A549 (cell line): Measurements from ENCODE around the gene FRMD3. TPM values are rescaled to one million over a fixed set of nuclear protein-coding genes. Genes with fewer than 3 reads are reported as not detected.

Experiments used
- ATAC-seq, 2 experiments: fragments of 200-7000 bp in 1 of 2; fragments of >200 bp in 1 of 2; cut with Nextera tagmentation in 1 of 2; cut with Tn5 transposase in 1 of 2; 3 replicates each; pipeline versions ENCODE4 v1.8.0 to v1.9.1; 2018 to 2020; ENCODE audit warnings: mild to moderate bottlenecking in 1 of 2, moderate library complexity in 1 of 2
- CTCF ChIA-PET: fragments of 300-600 bp; sonication (Branson Sonifier 250); formaldehyde crosslinking; extraction: SDS; loops from one replicate; lab custom pipeline; 2021; ENCODE audit warnings: antibody characterized with exemption, inconsistent platforms; lab: Yijun Ruan, JAX
- POLR2A ChIA-PET: fragments of 350-600 bp; formaldehyde crosslinking; extraction: SDS; loops from one replicate; lab custom pipeline; 2021; ENCODE audit warnings: antibody characterized with exemption, inconsistent platforms; lab: Yijun Ruan, JAX
- DNase-seq, 2 experiments: peaks; one replicate each; pipeline versions ENCODE4 v3.0.0 to v3.0.0-alpha.2; 2011 to 2016; ENCODE audit warnings: low read depth in 1 of 2, low spot score in 1 of 2
- FAIRE-seq: peaks from 2 replicates; lab custom pipeline; 2011; peaks lifted over from hg19 to GRCh38; lab: Jason Lieb, UNC
- H3K27ac ChIP-seq, 2 experiments: fragments of >200 bp; sonication (Bioruptor Twin); formaldehyde crosslinking; 3 replicates each; pipeline ENCODE4 v1.5.1; 2016 to 2017
- H3K4me1 ChIP-seq: fragments of >200 bp; sonication (Bioruptor Twin); formaldehyde crosslinking; 3 replicates; pipeline ENCODE4 v1.6.1; 2016
- H3K4me2 ChIP-seq: fragments of >200 bp; sonication (Bioruptor Twin); formaldehyde crosslinking; 3 replicates; pipeline ENCODE4 v1.6.1; 2016
- H3K4me3 ChIP-seq: fragments of >200 bp; sonication (Bioruptor Twin); formaldehyde crosslinking; 3 replicates; pipeline ENCODE4 v1.5.1; 2016
- H3K9me3 ChIP-seq: fragments of >200 bp; sonication (Bioruptor Twin); formaldehyde crosslinking; 3 replicates; pipeline ENCODE4 v1.6.1; 2016
- CBX8 ChIP-seq: fragments of 200-600 bp; sonication (generic); IDR thresholded peaks from 2 replicates; pipeline ENCODE4 v1.6.1; 2016
- CEBPB ChIP-seq, 2 experiments: fragments of >200 bp in 1 of 2; sonication (Bioruptor Twin) in 1 of 2; formaldehyde crosslinking in 1 of 2; IDR thresholded peaks; 2 replicates each; pipeline ENCODE4 v1.6.1; 2012 to 2016
- EP300 ChIP-seq, 2 experiments: fragments of >200 bp; sonication (Bioruptor Twin); formaldehyde crosslinking; IDR thresholded peaks; 2 replicates in 1 of 2; 3 replicates in 1 of 2; pipeline ENCODE4 v1.6.1; 2016 to 2017
- GATA3 ChIP-seq: IDR thresholded peaks from 2 replicates; pipeline ENCODE4 v1.6.1; 2012; ENCODE audit warnings: borderline replicate concordance
- HOXB5 ChIP-seq: fragments of 250-450 bp; sonication (Bioruptor Pico); IDR thresholded peaks from 2 replicates; pipeline ENCODE4 v1.5.0; 2020; ENCODE audit warnings: mild to moderate bottlenecking, moderate library complexity
- JUN ChIP-seq, 2 experiments: fragments of >200 bp; sonication (Bioruptor Twin); formaldehyde crosslinking; IDR thresholded peaks; 2 replicates in 1 of 2; 3 replicates in 1 of 2; pipeline ENCODE4 v1.6.1; 2016 to 2017
- JUNB ChIP-seq: fragments of >200 bp; sonication (Bioruptor Twin); formaldehyde crosslinking; IDR thresholded peaks from 2 replicates; pipeline ENCODE4 v1.6.1; 2016
- KDM1A ChIP-seq: fragments of 200-600 bp; sonication (generic); IDR thresholded peaks from 2 replicates; pipeline ENCODE4 v1.6.1; 2016; ENCODE audit warnings: low read depth, mild to moderate bottlenecking
- RAD21 ChIP-seq, 2 experiments: fragments of >200 bp in 1 of 2; sonication (Bioruptor Twin) in 1 of 2; formaldehyde crosslinking in 1 of 2; IDR thresholded peaks in 1 of 2; conservative IDR thresholded peaks in 1 of 2; 2 replicates in 1 of 2; 3 replicates in 1 of 2; pipeline ENCODE4 v1.6.1; 2012 to 2018; ENCODE audit warnings: inconsistent platforms in 1 of 2
- RCOR1 ChIP-seq: fragments of 150-350 bp; IDR thresholded peaks from 2 replicates; pipeline ENCODE4 v1.6.1; 2014; ENCODE audit warnings: antibody characterized with exemption, low read length, low read depth
- SMC3 ChIP-seq: fragments of >200 bp; sonication (Bioruptor Twin); formaldehyde crosslinking; IDR thresholded peaks from 3 replicates; pipeline ENCODE4 v1.6.1; 2018; ENCODE audit warnings: inconsistent platforms
- SREBF2 ChIP-seq: fragments of 450-650 bp; IDR thresholded peaks from 2 replicates; pipeline ENCODE4 v1.6.1; 2014; ENCODE audit warnings: mild to moderate bottlenecking, moderate library complexity
- WGBS: methylation state at CpG from one replicate; pipeline ENCODE4 v1.1.6; 2017; ENCODE audit errors: missing lambda C conversion rate; 5-methylcytosine and 5-hydroxymethylcytosine counted together
- polyA plus RNA-seq, 4 experiments: library from polyadenylated mRNA; depleted of rRNA in 3 of 4; stranded (reverse); fragments of >200 nt; fragmentation: RNase III in 1 of 4; extraction: RNeasy Plus Mini Kit Qiagen cat#74134 plus additional on column Dnase treatment in 1 of 4; gene quantifications; 2 replicates in 3 of 4; 3 replicates in 1 of 4; pipeline ENCODE4 v1.2.3, GENCODE V29; 2011 to 2017
- TF ChIP-seq, protein P1 (sequence below): fragments of >200 bp; sonication (Bioruptor Twin); formaldehyde crosslinking; IDR thresholded peaks from 3 replicates; pipeline ENCODE4 v1.6.1; 2016
- TF ChIP-seq, protein P2 (sequence below): fragments of 200-600 bp; sonication (generic); IDR thresholded peaks from 2 replicates; pipeline ENCODE4 v1.6.1; 2016; ENCODE audit warnings: antibody characterized with exemption, mild to moderate bottlenecking, moderate library complexity

FRMD3 gene
- polyA plus RNA-seq, 2 of the 4 experiments (the other 2 are of a cell fraction), result 1.7 to 3.3 TPM

DNA sequence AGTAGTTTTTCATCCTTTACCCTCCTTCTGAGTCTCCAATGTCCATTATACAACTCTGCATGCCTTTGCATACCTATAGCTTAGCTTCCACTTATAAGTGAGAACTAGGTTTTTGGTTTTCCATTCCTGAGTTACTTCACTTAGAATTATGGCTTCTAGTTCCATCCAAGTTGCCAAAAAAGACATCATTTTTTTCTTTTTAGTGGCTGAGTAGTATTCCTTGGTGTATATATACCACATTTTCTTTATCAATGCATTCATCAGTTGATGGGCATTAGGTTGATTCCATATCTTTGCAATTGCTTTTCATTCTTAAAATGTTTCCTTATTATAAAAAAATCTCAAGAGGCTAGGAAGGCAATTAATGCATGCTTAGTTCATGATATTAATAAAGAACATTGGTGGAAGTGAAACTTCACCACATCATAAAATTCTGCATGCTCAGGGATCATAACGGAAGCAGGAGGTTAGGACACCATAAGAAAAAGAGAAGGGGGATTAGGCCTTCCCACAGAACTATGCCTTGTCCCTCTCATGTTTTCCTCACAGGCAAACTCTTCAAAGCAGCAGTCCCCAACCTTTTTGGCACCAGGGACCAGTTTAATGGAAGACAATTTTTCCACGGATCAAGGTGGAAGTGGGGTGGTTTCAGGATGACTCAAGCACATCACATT, 105.2 kb downstream of the FRMD3 start:
- ChIA-PET POLR2A (no interaction called here), CTCF (no interaction called here)
- peak overlapping the region; percentile 75 for H3K4me2 ChIP-seq
- 81% methylated on average over 2 of the region's 2 CpGs for WGBS
- H3K4me1 ChIP-seq, result peaks cover 54% of the 10 kb centered on the region
- FAIRE-seq (no peak), ATAC-seq (no peak), DNase-seq (no peak)
- peak; percentile 47; the same call in 1 of the 2 replicates for TF ChIP-seq KDM1A
- TF ChIP-seq GATA3, result no peak
- H3K4me3 ChIP-seq, result no peak overlapping the region; the same call in 2 of the 3 replicates
- H3K27ac ChIP-seq, result peak overlapping the region; percentile 80 to 85
- H3K9me3 ChIP-seq, result peaks cover 7% of the 10 kb centered on the region; the same call in 2 of the 3 replicates

DNA sequence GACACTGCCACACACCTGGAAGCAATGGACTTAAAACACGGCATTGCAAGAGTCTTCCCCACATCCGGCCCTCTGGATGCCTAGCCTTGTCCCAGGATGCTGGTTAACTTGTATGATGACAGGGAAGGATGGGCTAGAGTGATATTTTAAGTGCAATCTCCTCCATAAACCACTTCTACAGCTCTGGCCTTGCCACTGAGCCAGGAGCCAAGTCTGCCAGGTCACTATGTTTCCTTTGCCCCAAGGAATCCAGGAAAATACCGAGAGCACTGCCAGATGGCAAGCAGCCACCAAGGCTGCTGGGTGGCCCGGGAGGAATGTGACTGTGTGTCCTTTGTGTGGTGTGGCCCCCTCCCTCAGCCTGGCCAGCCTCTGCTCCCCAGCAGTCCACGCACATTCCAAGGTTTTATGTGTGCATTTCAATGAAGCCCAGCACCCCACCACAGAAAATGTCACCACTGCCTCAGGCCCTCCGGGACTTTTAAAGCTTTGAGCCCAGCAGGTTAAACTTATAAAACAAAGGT, 106.0 kb downstream of the FRMD3 start:
- DNase-seq, result peak; percentile 40 to 62
- Histone ChIP-seq H3K27ac (peak overlapping the region; percentile 80 to 85), H3K4me3 (no peak overlapping the region), H3K4me2 (peak overlapping the region; percentile 75), H3K9me3 (peaks cover 7% of the 10 kb centered on the region; the same call in 2 of the 3 replicates), H3K4me1 (peaks cover 54% of the 10 kb centered on the region)
- FAIRE-seq, result peak; percentile 56
- CTCF ChIA-PET, result no interaction called here
- POLR2A ChIA-PET, result no interaction called here
- WGBS, result 6% methylated on average over 5 of the region's 6 CpGs
- peak; percentile 72 to 83 for ATAC-seq
- TF ChIP-seq RAD21 (conservative IDR thresholded peaks at IDR 0.05 in 1 of 2, IDR thresholded peaks at IDR 0.05 in 1 of 2) (peak in 1 of 2 experiments; percentile 44; a peak in 1 of 5 replicates), JUNB (peak; percentile 61; the same call in 1 of the 2 replicates), JUN (IDR thresholded peaks at IDR 0.05) (peak; percentile 59 to 63; a peak in 2 of 5 replicates), EP300 (IDR thresholded peaks at IDR 0.05) (peak; percentile 71 to 85; a peak in 3 of 5 replicates), CBX8 (no peak), SMC3 (peak; percentile 33; the same call in 1 of the 3 replicates), HOXB5 (CRISPR knock-in tag) (no peak), GATA3 (peak; percentile 89), CEBPB (IDR thresholded peaks at IDR 0.05) (peak in 1 of 2 experiments; percentile 25; a peak in 1 of 4 replicates)
- TF ChIP-seq, protein P1, sequence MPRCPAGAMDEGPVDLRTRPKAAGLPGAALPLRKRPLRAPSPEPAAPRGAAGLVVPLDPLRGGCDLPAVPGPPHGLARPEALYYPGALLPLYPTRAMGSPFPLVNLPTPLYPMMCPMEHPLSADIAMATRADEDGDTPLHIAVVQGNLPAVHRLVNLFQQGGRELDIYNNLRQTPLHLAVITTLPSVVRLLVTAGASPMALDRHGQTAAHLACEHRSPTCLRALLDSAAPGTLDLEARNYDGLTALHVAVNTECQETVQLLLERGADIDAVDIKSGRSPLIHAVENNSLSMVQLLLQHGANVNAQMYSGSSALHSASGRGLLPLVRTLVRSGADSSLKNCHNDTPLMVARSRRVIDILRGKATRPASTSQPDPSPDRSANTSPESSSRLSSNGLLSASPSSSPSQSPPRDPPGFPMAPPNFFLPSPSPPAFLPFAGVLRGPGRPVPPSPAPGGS, result peak; percentile 56; the same call in 1 of the 3 replicates
- TF ChIP-seq, protein P2, sequence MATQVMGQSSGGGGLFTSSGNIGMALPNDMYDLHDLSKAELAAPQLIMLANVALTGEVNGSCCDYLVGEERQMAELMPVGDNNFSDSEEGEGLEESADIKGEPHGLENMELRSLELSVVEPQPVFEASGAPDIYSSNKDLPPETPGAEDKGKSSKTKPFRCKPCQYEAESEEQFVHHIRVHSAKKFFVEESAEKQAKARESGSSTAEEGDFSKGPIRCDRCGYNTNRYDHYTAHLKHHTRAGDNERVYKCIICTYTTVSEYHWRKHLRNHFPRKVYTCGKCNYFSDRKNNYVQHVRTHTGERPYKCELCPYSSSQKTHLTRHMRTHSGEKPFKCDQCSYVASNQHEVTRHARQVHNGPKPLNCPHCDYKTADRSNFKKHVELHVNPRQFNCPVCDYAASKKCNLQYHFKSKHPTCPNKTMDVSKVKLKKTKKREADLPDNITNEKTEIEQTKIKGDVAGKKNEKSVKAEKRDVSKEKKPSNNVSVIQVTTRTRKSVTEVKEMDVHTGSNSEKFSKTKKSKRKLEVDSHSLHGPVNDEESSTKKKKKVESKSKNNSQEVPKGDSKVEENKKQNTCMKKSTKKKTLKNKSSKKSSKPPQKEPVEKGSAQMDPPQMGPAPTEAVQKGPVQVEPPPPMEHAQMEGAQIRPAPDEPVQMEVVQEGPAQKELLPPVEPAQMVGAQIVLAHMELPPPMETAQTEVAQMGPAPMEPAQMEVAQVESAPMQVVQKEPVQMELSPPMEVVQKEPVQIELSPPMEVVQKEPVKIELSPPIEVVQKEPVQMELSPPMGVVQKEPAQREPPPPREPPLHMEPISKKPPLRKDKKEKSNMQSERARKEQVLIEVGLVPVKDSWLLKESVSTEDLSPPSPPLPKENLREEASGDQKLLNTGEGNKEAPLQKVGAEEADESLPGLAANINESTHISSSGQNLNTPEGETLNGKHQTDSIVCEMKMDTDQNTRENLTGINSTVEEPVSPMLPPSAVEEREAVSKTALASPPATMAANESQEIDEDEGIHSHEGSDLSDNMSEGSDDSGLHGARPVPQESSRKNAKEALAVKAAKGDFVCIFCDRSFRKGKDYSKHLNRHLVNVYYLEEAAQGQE, result no peak

DNA sequence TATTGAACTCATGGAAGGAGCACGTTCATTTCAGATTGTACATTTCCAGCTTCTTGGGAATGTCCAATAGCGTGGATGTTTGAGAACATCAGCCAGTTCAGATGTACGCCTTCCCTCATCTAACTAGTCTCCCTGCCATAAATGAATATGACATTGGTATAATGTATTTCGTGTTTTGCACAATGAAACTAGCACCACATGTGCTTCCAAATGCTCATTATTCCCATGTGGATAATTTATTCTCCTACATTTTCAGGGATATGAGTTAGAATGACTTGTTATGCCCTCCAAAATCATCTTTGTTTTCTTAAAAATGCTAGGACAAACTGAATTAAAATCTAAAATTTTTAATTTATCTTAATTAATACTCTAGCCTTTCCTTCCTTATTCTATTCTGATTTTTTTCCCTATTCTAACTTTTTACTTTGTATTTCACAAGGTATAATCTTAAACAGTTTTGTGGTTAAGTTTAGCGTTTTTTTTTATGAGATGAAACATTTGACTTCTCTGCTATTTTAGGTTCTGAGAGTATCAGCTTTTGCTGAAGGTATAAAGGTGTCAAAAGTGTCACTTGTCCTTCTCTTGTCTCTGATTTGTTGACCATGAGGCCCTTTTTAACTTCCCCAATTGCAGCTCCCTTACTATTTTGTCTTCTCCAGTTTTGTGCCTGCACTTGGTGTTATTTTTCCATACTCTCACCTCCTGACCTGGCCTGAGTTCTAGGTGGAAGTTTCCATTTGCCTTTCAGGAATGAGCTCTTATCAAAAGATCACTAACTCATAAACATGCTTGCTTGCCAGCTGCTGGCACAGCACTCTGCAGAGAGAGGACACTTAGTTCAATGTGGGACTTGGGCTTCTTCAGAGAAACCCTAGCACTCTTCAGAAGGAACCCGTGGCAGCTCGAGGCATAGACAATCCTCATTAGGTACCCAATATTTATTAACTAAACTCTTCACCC, 106.8 kb downstream of the FRMD3 start:
- TF ChIP-seq, protein P2, result no peak
- TF ChIP-seq GATA3 (peak; percentile 73), SREBF2 (no peak), RCOR1 (no peak)
- CTCF ChIA-PET, result no interaction called here
- H3K9me3 ChIP-seq, result peaks cover 7% of the 10 kb centered on the region; the same call in 2 of the 3 replicates
- peaks cover 47% of the 10 kb centered on the region for H3K4me1 ChIP-seq
- POLR2A ChIA-PET, result no interaction called here
- H3K4me3 ChIP-seq, result no peak overlapping the region
- DNase-seq (peak; percentile 9 to 26), FAIRE-seq (no peak), ATAC-seq (peak; percentile 59 to 61)
- peak overlapping the region; percentile 75 for H3K4me2 ChIP-seq
- H3K27ac ChIP-seq, result peak overlapping the region; percentile 80 to 85
- 42% methylated on average over 7 of the region's 7 CpGs for WGBS
